ENCODE results near the gene FAM13A. TPM values are rescaled to one million over a fixed set of nuclear protein-coding genes. Genes with fewer than 3 reads are reported as not detected.

The FAM13A gene
- total and polyA plus RNA-seq, 2 of the 8 experiments (the other 6 are each of a cell fraction or from before 2014, with no cell fraction given), result 7.1 to 16.5 TPM

DNA sequence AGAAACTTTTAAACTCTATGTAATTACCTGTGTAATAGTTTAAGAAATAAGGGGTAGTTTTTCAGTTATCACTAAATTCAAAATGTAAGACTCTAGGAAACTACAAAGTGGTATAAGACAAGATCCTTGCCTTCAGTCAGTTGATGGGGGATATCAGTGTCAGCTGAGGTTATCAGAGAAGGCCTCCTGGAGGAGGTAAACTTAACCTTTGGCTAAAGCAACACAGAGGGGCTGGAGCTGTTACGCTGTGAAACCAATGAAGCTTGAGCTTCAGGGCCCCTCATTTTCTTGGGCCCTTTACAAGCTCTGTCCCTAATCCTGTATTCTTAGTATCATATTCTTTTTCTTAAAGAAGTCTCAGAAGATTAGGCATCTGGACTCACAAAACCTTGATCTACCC is 35.9 kb downstream of the FAM13A start:
- Histone ChIP-seq H3K56ac (replicated peaks; ENCODE audit: insufficient read length, low read depth, low read length) (no peak overlapping the region), H2BK12ac (ENCODE audit: low read depth, low read length) (no peak overlapping the region), H3K4me3 (ENCODE audit: extremely low read depth in 1 of 4, insufficient read depth in 2 of 4, low read depth in 3 of 4, low read length in 4 of 4) (no peak overlapping the region), H3K36me3 (ENCODE audit: control insufficient read depth in 2 of 4, insufficient read depth in 4 of 4, low read length in 3 of 4) (peaks cover 0 to 25% (median 17%) of the 10 kb centered on the region in 4 experiments; a peak in 7 of 8 replicates), H2BK5ac (ENCODE audit: low read depth, low read length) (no peak overlapping the region), H3K9me3 (ENCODE audit: insufficient read depth in 2 of 2, low read depth in 1 of 2, low read length in 1 of 2) (no peaks in the 10 kb centered on the region), H3K4me2 (ENCODE audit: insufficient read depth in 1 of 2, low read depth in 2 of 2, low read length in 2 of 2) (no peak overlapping the region), H4K5ac (ENCODE audit: insufficient read length, low read depth, low read length) (no peak overlapping the region), H3K23me2 (ENCODE audit: low read depth, low read length) (no peaks in the 10 kb centered on the region), H3K4me1 (replicated peaks in 1 of 4; ENCODE audit: control insufficient read depth in 3 of 4, insufficient read depth in 4 of 4, low read length in 3 of 4) (no peaks in the 10 kb centered on the region), H3K27ac (ENCODE audit: low read depth, low read length) (no peak overlapping the region), H3K79me2 (ENCODE audit: control insufficient read depth in 1 of 2, insufficient read depth in 2 of 2, low read length in 2 of 2) (no peaks in the 10 kb centered on the region), H3K4ac (replicated peaks; ENCODE audit: insufficient read length, low read depth, low read length) (no peak overlapping the region), H2BK15ac (ENCODE audit: low read length) (no peak overlapping the region), H4K91ac (replicated peaks; ENCODE audit: insufficient read length, low read length) (no peak overlapping the region), H2AK5ac (ENCODE audit: low read depth, low read length) (no peak overlapping the region), H4K20me1 (replicated peaks in 1 of 2; ENCODE audit: control insufficient read depth in 1 of 2, insufficient read depth in 2 of 2, low read length in 2 of 2) (no peaks in the 10 kb centered on the region), H2BK120ac (replicated peaks; ENCODE audit: low read depth, low read length) (no peak overlapping the region), H3K27me3 (replicated peaks in 1 of 4; ENCODE audit: control insufficient read depth in 3 of 4, extremely low read depth in 1 of 4, insufficient read depth in 3 of 4, low read length in 3 of 4) (no peaks in the 10 kb centered on the region), H3K9ac (replicated peaks in 1 of 4; ENCODE audit: extremely low read depth in 1 of 4, low read depth in 3 of 4, low read length in 3 of 4) (no peak overlapping the region), H2BK20ac (ENCODE audit: low read length) (no peak overlapping the region), H3K23ac (ENCODE audit: insufficient read length) (no peak overlapping the region), H3K79me1 (ENCODE audit: low read depth, low read length) (no peaks in the 10 kb centered on the region; the same call in 1 of the 2 replicates), H3K14ac (ENCODE audit: insufficient read length) (no peak overlapping the region), H2AFZ (ENCODE audit: low read length) (no peak overlapping the region), H4K8ac (ENCODE audit: extremely low read depth, insufficient read depth, low read length) (no peak overlapping the region), H3K18ac (ENCODE audit: extremely low read depth, low read length) (no peak overlapping the region)
- POLR2A ChIA-PET (ENCODE audit: partially characterized antibody), result interaction anchor here (1.4 kb wide), 1 partner anchor 198 kb away, joined by 4 read pairs; no protein-coding TSS in a partner anchor
- no peak for FAIRE-seq
- no peak for DNase-seq (ENCODE audit: low read depth in 1 of 2, low spot score in 2 of 2)
- CTCF ChIA-PET (ENCODE audit: partially characterized antibody), result interaction anchor here (1.3 to 12.0 kb wide), 4 partner anchors 24 to 315 kb away, joined by 3 to 224 read pairs (median 20); partner anchors contain the start of gene TIGD2
- WGBS, 2 experiments (ENCODE audit: extremely low coverage in 1 of 2, insufficient coverage in 1 of 2, insufficient read length in 1 of 2, insufficient replicate concordance in 2 of 2, low coverage in 1 of 2, low lambda C conversion rate in 2 of 2, missing lambda C conversion rate in 1 of 2), result 84% methylated on average over 1 of the region's 1 CpG; no CpG with 5 or more reads in 1 of the 2 experiments
- TF ChIP-seq HDAC6 (IDR thresholded peaks at IDR 0.05; ENCODE audit: low read depth, low read length), result no peak
- TF ChIP-seq JUN (IDR thresholded peaks at IDR 0.05; ENCODE audit: low read depth, low read length), result no peak
- no peak for TF ChIP-seq CBX5 (IDR thresholded peaks at IDR 0.05; ENCODE audit: low read depth, low read length)
- no peak for TF ChIP-seq RNF2 (IDR thresholded peaks at IDR 0.05; ENCODE audit: borderline replicate concordance, low read depth, low read length, missing control alignments, poor library complexity, severe bottlenecking)
- no peak for TF ChIP-seq SAP30 (IDR thresholded peaks at IDR 0.05; ENCODE audit: insufficient read depth, insufficient replicate concordance, low read length)
- no peak for TF ChIP-seq SRF (IDR thresholded peaks at IDR 0.05; ENCODE audit: low read depth, low read length)

Data from H1 (cell line).